SU-DHL-6 (cell line): ENCODE results near the gene DCLRE1C.

Source experiments
- H2AFZ ChIP-seq: fragments of 200-600 bp; sonication (generic); 2 replicates; pipeline ENCODE4 v1.6.1; 2014; ENCODE audit warnings: low read depth, mild to moderate bottlenecking, moderate library complexity, mixed read lengths, antibody characterized with exemption, low read length; ENCODE audit not compliant: severe bottlenecking
- H3F3A ChIP-seq: fragments of 200-600 bp; shearing (Covaris generic); 2 replicates; pipeline ENCODE4 v1.6.0; 2016; ENCODE audit warnings: antibody characterized with exemption, mild to moderate bottlenecking; ENCODE audit not compliant: insufficient read depth
- H3K27ac ChIP-seq: fragments of 200-600 bp; sonication (generic); 2 replicates; pipeline ENCODE4 v1.5.1; 2016; ENCODE audit warnings: low read depth, mild to moderate bottlenecking, low read length, moderate library complexity, mixed read lengths
- H3K27me3 ChIP-seq: fragments of 200-600 bp; sonication (generic), shearing (Covaris generic); 2 replicates; pipeline ENCODE4 v1.6.0; 2014; ENCODE audit warnings: mild to moderate bottlenecking, low read length
- H3K36me3 ChIP-seq: fragments of 200-600 bp; sonication (generic); 2 replicates; pipeline ENCODE4 v1.6.1; 2014; ENCODE audit warnings: mild to moderate bottlenecking, low read length, mixed read lengths
- H3K4me2 ChIP-seq: fragments of 300-600, 200-600 bp; shearing (Covaris generic), sonication (generic); 2 replicates; pipeline ENCODE4 v1.6.0; 2014; ENCODE audit warnings: low read length, low read depth, mild to moderate bottlenecking; ENCODE audit not compliant: poor library complexity, severe bottlenecking
- H3K4me3 ChIP-seq: fragments of 200-600 bp; sonication (generic); 2 replicates; pipeline ENCODE4 v1.5.1; 2014; ENCODE audit warnings: antibody characterized with exemption, low read length, mild to moderate bottlenecking, mixed read lengths; ENCODE audit not compliant: insufficient read depth, poor library complexity, severe bottlenecking
- H3K79me2 ChIP-seq: fragments of 200-600 bp; sonication (generic); 2 replicates; pipeline ENCODE4 v1.6.1; 2014; ENCODE audit warnings: mild to moderate bottlenecking, low read length, moderate library complexity; ENCODE audit not compliant: insufficient read depth
- H3K9ac ChIP-seq: fragments of 200-600 bp; sonication (generic); 2 replicates; pipeline ENCODE4 v1.7.0; 2014; ENCODE audit warnings: mild to moderate bottlenecking, low read length
- H3K9me2 ChIP-seq: fragments of 200-600 bp; sonication (generic); replicated peaks from 2 replicates; pipeline ENCODE4 v1.6.1; 2014; ENCODE audit warnings: low read length; ENCODE audit not compliant: insufficient read depth
- H3K9me3 ChIP-seq: fragments of 200-600 bp; sonication (generic); 2 replicates; pipeline ENCODE4 v1.6.1; 2014; ENCODE audit warnings: low read length, mixed read lengths; ENCODE audit not compliant: insufficient read depth
- H4K20me1 ChIP-seq: fragments of 200-600 bp; sonication (generic); 2 replicates; pipeline ENCODE4 v1.6.1; 2014; ENCODE audit warnings: low read depth, mild to moderate bottlenecking, antibody characterized with exemption, low read length, moderate library complexity, mixed read lengths
- EZH2phosphoT487 ChIP-seq: fragments of 200-600 bp; sonication (generic), shearing (Covaris generic); conservative IDR thresholded peaks from 2 replicates; pipeline ENCODE4 v1.6.1; 2018; ENCODE audit warnings: mild to moderate bottlenecking, antibody characterized with exemption, low read length, moderate library complexity, mixed read lengths
- TF ChIP-seq, protein P1 (sequence below): fragments of 200-600 bp; sonication (generic); IDR thresholded peaks from one replicate; pipeline ENCODE4 v1.5.1; 2017; ENCODE audit warnings: antibody characterized with exemption, mild to moderate bottlenecking, low read length, moderate library complexity; ENCODE audit not compliant: insufficient read depth, poor library complexity, severe bottlenecking

Gene DCLRE1C

DNA sequence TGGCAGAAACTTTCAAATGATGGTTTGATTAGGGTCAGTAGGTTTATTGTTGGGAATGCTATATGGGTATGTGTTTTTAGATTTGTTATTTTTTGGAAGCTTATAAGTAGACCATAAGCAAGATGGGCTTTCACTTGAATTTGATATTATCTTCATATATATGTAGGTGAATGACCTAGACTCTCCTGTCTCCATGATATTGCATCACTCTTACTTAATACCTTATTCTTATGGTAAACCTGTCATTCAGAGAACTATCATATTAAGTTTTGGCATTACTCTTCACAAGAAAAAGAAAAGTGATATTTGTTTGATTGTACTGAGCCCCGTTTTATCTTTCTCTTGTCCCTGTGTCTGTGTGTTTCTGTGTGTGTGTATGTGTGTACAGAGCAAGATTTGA is 98.4 kb downstream of the DCLRE1C start:
- Histone ChIP-seq H3F3A (peaks cover 5% of the 10 kb centered on the region; the same call in 1 of the 2 replicates), H3K36me3 (peaks cover 34% of the 10 kb centered on the region; the same call in 1 of the 2 replicates), H4K20me1 (no peaks in the 10 kb centered on the region), H3K9me2 (no peaks in the 10 kb centered on the region), H3K4me3 (no peak overlapping the region), H3K4me2 (no peak overlapping the region), H3K79me2 (no peaks in the 10 kb centered on the region), H2AFZ (no peak overlapping the region), H3K27ac (no peak overlapping the region), H3K27me3 (no peaks in the 10 kb centered on the region), H3K9me3 (no peaks in the 10 kb centered on the region), H3K9ac (no peak overlapping the region)
- TF ChIP-seq, protein P1, sequence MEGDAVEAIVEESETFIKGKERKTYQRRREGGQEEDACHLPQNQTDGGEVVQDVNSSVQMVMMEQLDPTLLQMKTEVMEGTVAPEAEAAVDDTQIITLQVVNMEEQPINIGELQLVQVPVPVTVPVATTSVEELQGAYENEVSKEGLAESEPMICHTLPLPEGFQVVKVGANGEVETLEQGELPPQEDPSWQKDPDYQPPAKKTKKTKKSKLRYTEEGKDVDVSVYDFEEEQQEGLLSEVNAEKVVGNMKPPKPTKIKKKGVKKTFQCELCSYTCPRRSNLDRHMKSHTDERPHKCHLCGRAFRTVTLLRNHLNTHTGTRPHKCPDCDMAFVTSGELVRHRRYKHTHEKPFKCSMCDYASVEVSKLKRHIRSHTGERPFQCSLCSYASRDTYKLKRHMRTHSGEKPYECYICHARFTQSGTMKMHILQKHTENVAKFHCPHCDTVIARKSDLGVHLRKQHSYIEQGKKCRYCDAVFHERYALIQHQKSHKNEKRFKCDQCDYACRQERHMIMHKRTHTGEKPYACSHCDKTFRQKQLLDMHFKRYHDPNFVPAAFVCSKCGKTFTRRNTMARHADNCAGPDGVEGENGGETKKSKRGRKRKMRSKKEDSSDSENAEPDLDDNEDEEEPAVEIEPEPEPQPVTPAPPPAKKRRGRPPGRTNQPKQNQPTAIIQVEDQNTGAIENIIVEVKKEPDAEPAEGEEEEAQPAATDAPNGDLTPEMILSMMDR: no peak
- TF ChIP-seq EZH2phosphoT487: no peak

DNA sequence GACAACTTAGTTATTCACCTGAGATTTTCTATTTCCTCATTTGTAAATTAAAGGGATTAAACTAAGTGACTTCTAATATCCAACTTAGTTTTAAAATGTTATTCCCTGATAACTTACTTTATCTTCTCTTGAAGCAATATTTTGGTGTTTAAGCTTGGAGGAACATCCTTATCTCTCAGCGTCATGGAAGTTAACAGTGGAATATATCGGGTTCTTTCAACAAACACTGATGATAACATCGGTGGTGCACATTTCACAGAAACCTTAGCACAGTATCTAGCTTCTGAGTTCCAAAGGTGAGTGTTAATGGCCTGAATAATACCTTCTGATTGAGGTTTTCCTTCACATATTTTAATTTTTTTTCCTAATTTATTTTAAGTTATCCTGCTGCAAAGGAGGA is 101.7 kb downstream of the DCLRE1C start:
- Histone ChIP-seq H3K9me2 (no peaks in the 10 kb centered on the region), H3K27ac (no peak overlapping the region), H3K36me3 (peaks cover 29% of the 10 kb centered on the region; the same call in 1 of the 2 replicates), H3K9me3 (no peaks in the 10 kb centered on the region), H3K4me2 (no peak overlapping the region), H2AFZ (no peak overlapping the region), H3K4me3 (no peak overlapping the region), H3F3A (peaks cover 15% of the 10 kb centered on the region; the same call in 1 of the 2 replicates), H3K79me2 (no peaks in the 10 kb centered on the region), H3K9ac (no peak overlapping the region), H4K20me1 (no peaks in the 10 kb centered on the region), H3K27me3 (no peaks in the 10 kb centered on the region)
- no peak for TF ChIP-seq EZH2phosphoT487
- TF ChIP-seq, protein P1: no peak
